AG09319 (cell line): ENCODE results near the gene CUBN.
"Not testable (repeated sequence)": the region's sequence is repeated elsewhere in the genome, so short reads cannot be mapped to it uniquely, and the experiment has no call there.

ENCODE experiments used
- DNase-seq: peaks from one replicate; pipeline ENCODE4 v3.0.0-alpha.2; 2010; ENCODE audit warnings: low read depth; ENCODE audit errors: extremely low read depth
- TF ChIP-seq, protein P1 (sequence below): IDR thresholded peaks from 2 replicates; pipeline ENCODE4 v1.5.1; 2011; ENCODE audit warnings: low read depth, mild to moderate bottlenecking, inconsistent platforms, low read length, moderate library complexity

Gene CUBN

DNA sequence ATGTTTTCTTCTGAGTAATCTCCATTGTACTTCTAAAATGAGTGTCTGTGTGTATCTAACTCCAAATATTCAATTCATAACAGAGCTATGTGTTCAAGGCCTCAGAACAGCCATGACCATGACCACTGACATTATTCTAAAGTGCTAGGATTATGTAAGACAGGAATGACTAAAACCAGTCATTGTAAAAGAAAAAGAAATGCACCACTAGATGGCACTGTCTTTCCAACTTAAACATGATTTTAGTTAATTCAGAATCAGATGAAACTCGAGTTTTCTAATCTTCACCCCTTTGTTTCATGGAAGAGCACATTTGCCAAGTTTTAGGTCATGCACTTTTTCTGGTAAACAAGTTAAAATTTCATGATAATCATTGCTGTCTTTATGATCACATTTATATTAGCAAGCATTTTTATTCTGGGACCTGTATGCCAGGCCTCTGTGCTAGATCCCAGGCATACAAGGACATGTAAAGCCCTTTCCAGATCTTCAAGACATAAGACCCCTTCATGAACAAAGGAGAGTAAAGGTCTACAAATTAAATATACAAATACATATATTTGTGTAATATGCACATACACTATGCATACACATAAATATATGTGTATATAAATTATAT is 286.2 kb downstream of the CUBN start:
- DNase-seq: peak; percentile 72
- TF ChIP-seq, protein P1, sequence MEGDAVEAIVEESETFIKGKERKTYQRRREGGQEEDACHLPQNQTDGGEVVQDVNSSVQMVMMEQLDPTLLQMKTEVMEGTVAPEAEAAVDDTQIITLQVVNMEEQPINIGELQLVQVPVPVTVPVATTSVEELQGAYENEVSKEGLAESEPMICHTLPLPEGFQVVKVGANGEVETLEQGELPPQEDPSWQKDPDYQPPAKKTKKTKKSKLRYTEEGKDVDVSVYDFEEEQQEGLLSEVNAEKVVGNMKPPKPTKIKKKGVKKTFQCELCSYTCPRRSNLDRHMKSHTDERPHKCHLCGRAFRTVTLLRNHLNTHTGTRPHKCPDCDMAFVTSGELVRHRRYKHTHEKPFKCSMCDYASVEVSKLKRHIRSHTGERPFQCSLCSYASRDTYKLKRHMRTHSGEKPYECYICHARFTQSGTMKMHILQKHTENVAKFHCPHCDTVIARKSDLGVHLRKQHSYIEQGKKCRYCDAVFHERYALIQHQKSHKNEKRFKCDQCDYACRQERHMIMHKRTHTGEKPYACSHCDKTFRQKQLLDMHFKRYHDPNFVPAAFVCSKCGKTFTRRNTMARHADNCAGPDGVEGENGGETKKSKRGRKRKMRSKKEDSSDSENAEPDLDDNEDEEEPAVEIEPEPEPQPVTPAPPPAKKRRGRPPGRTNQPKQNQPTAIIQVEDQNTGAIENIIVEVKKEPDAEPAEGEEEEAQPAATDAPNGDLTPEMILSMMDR: peak; percentile 32

DNA sequence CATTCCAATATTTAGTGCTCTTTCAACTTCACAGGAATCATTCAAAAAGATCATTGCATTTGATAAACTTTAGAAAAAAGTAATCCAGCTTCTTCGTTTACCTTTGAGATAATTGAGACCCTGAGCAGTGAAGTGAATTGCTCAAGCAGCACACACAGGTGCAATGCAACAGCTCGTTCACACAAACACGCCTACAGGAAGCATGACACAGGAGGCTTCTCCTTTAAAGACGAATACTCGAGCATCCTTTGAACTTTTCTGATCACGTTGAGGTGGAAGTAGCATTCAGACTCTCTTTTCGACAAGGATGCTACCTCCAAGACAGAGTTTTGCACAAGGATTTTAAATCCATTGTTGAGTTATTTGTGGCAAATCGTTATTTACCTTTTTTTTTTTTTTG is 294.4 kb downstream of the CUBN start:
- TF ChIP-seq, protein P1: no peak
- no peak for DNase-seq

DNA sequence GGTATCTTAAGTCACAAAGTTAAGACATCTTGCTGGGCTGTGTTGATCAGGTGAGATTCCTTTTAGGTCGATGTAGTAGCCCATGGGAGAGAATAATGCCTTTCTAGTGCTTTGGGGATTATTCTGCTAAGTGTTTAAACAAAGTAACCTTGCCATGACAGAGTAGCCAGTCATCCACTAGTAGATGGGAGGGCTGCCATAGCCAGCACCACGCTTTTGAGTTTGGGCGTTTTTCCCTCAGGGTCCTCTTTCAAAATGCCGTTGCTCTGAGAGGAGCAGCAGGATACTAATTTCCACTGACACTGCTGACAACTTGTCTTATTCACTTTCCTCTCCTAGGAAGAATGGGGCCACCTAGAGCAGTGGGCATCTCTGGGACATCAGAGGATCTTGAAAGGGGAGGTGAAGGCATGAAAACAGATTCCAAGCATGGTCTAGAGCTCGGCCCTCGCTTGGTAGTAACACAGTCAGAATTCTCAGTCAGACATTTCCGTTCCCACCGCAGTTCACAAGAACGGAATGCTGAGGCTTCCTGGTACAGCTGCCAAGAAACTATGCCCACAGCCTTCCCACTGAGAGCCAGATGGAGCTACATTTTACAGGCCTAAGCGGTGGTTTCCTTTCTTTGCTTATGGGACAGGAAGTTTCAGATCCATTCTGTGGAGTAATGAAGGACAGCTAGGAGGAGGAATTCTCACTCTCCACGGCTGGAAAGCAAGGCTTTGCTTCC is 297.1 kb downstream of the CUBN start:
- TF ChIP-seq, protein P1: no peak
- DNase-seq: peak; percentile 80

DNA sequence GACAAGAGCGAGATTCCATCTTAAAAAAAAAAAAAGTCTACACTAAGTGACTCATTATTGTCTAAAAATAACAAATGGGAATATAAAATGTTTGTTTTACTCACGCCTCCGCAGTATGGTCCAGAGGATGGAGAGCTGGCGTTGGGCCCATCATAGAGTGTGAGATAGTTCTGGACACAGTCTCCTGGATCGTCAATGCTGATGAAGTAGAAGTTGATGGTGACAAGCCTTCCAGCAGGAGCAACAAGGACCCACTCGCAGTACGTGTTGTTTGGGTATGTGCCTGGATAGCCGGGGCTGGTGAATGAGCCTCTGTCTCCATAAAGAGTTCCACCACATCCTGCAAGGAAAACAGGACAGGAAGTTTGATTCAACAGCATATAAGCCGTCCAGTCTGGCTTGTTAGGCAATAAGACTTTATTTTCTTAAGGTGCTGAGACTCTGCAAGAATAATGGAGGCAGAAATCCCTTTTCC is 300.9 kb downstream of the CUBN start:
- no peak for DNase-seq
- TF ChIP-seq, protein P1: no peak

DNA sequence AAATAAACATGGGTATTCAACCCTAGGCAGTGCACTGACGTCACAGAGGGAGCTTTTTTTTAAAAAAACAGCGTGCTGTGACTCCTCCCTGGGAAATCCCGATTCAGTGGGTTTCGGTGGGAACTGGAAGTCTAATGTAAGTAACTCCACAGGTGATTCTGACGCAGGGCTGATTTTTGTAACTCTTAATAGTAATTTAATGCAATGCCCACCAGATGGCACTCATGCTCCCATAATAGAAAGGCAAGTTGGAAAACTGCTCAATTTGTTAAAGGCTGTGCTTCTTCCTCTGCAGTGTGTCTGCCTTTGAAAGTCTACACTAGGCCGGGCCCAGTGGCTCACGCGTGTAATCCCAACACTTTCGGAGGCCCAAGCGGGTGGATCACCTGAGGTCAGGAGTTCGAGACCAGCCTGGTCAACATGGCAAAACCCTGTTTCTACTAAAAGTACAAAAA is 301.5 kb downstream of the CUBN start:
- TF ChIP-seq, protein P1: peak; percentile 40
- DNase-seq: peak; percentile 71

DNA sequence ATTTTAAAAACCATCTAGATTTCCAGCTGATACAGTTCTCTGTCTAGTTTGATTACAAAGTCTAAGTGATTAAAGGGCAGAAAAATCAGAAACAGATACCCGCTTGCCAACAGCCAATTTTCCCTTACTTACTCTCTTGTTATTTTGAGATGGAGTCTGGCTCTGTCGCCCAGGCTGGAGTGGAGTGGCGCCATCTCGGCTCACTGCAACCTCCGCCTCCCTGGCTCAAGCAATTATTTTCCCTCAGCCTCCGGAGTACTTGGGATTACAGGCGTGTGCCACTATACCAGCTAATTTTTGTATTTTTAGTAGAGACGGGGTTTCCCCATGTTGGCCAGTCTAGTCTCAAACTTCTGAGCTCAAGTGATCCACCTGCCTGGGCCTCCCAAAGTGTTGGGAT is 302.1 kb downstream of the CUBN start:
- DNase-seq: not testable (repeated sequence)

DNA sequence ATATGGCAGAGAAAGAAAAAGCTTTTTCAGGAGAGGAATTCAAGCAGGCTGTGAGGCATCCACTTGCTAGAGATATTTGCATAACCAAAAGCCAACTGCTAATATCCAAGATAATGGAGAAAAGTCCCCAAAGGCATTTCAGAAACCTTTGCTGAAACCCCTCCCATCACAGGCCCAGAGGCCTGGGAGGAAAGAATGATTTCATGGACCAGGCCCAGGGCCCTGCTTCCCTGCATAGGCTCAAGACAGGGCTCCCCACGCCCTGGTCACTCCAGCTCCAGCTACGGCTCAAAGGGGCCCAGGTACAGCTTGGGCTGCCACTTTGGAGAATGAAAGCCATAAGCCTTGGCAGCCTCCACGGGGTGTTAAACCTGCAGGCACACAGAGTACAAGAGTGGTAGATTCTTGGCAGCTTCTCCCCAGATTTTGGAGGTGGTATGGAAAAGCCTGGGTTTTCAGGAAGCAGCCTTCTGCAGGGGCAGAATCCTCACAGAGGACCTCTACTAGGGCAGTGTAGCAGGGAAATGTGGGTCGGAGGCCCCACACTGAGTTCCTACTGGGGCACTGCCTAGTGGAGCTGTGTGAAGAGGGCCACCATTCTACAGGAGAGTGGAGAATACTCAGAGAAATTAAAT is 306.8 kb downstream of the CUBN start:
- no peak for DNase-seq
- TF ChIP-seq, protein P1: no peak
